SU-DHL-6 (cell line): Measurements from ENCODE around the gene TPGS1.

ENCODE experiments used
- H2AFZ ChIP-seq: fragments of 200-600 bp; sonication (generic); 2 replicates; pipeline ENCODE4 v1.6.1; 2014; ENCODE audit warnings: low read depth, mild to moderate bottlenecking, moderate library complexity, mixed read lengths, antibody characterized with exemption, low read length; ENCODE audit not compliant: severe bottlenecking
- H3F3A ChIP-seq: fragments of 200-600 bp; shearing (Covaris generic); 2 replicates; pipeline ENCODE4 v1.6.0; 2016; ENCODE audit warnings: antibody characterized with exemption, mild to moderate bottlenecking; ENCODE audit not compliant: insufficient read depth
- H3K27ac ChIP-seq: fragments of 200-600 bp; sonication (generic); 2 replicates; pipeline ENCODE4 v1.5.1; 2016; ENCODE audit warnings: low read depth, mild to moderate bottlenecking, low read length, moderate library complexity, mixed read lengths
- H3K27me3 ChIP-seq: fragments of 200-600 bp; sonication (generic), shearing (Covaris generic); 2 replicates; pipeline ENCODE4 v1.6.0; 2014; ENCODE audit warnings: mild to moderate bottlenecking, low read length
- H3K36me3 ChIP-seq: fragments of 200-600 bp; sonication (generic); 2 replicates; pipeline ENCODE4 v1.6.1; 2014; ENCODE audit warnings: mild to moderate bottlenecking, low read length, mixed read lengths
- H3K4me2 ChIP-seq: fragments of 300-600, 200-600 bp; shearing (Covaris generic), sonication (generic); 2 replicates; pipeline ENCODE4 v1.6.0; 2014; ENCODE audit warnings: low read length, low read depth, mild to moderate bottlenecking; ENCODE audit not compliant: poor library complexity, severe bottlenecking
- H3K4me3 ChIP-seq: fragments of 200-600 bp; sonication (generic); 2 replicates; pipeline ENCODE4 v1.5.1; 2014; ENCODE audit warnings: antibody characterized with exemption, low read length, mild to moderate bottlenecking, mixed read lengths; ENCODE audit not compliant: insufficient read depth, poor library complexity, severe bottlenecking
- H3K79me2 ChIP-seq: fragments of 200-600 bp; sonication (generic); 2 replicates; pipeline ENCODE4 v1.6.1; 2014; ENCODE audit warnings: mild to moderate bottlenecking, low read length, moderate library complexity; ENCODE audit not compliant: insufficient read depth
- H3K9ac ChIP-seq: fragments of 200-600 bp; sonication (generic); 2 replicates; pipeline ENCODE4 v1.7.0; 2014; ENCODE audit warnings: mild to moderate bottlenecking, low read length
- H3K9me2 ChIP-seq: fragments of 200-600 bp; sonication (generic); replicated peaks from 2 replicates; pipeline ENCODE4 v1.6.1; 2014; ENCODE audit warnings: low read length; ENCODE audit not compliant: insufficient read depth
- H3K9me3 ChIP-seq: fragments of 200-600 bp; sonication (generic); 2 replicates; pipeline ENCODE4 v1.6.1; 2014; ENCODE audit warnings: low read length, mixed read lengths; ENCODE audit not compliant: insufficient read depth
- H4K20me1 ChIP-seq: fragments of 200-600 bp; sonication (generic); 2 replicates; pipeline ENCODE4 v1.6.1; 2014; ENCODE audit warnings: low read depth, mild to moderate bottlenecking, antibody characterized with exemption, low read length, moderate library complexity, mixed read lengths
- CTCF ChIP-seq: fragments of 200-600 bp; sonication (generic); IDR thresholded peaks from one replicate; pipeline ENCODE4 v1.5.1; 2017; ENCODE audit warnings: antibody characterized with exemption, mild to moderate bottlenecking, low read length, moderate library complexity; ENCODE audit not compliant: insufficient read depth, poor library complexity, severe bottlenecking
- EZH2phosphoT487 ChIP-seq: fragments of 200-600 bp; sonication (generic), shearing (Covaris generic); conservative IDR thresholded peaks from 2 replicates; pipeline ENCODE4 v1.6.1; 2018; ENCODE audit warnings: mild to moderate bottlenecking, antibody characterized with exemption, low read length, moderate library complexity, mixed read lengths

Gene TPGS1

DNA sequence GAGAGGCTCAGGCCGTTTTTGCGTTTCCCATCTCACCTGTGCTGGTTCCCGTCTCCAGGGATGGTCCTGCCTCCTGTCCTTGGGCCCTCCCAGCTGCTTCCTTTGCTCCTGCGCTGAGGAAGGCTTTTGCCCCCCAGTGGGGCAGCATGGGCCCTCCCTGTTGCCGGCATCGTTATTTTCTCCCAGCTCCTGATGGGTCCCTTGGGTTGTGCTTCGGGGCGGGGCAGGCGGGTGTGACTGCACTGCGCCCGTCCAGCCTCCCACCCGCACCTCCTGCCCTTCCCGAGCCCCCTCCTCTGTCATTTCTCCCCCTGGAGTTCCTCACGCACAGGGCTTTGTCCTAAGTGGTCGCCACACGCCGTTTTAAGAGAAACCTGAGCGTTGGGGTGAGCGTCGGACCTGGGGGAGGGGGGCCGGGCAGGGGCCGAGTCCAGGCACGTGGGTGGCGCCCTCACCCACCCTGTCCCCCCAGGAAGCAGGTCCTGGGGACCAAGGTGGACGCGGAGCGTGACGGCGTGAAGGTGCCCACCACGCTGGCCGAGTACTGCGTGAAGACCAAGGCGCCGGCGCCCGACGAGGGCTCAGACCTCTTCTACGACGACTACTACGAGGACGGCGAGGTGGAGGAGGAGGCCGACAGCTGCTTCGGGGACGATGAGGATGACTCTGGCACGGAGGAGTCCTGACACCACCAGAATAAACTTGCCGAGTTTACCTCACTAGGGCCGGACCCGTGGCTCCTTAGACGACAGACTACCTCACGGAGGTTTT is 33.8 kb downstream of the TPGS1 start:
- H3F3A ChIP-seq, result no peaks in the 10 kb centered on the region
- H2AFZ ChIP-seq, result no peak overlapping the region
- H4K20me1 ChIP-seq, result no peaks in the 10 kb centered on the region
- H3K4me3 ChIP-seq, result no peak overlapping the region
- no peak overlapping the region for H3K27ac ChIP-seq
- H3K27me3 ChIP-seq, result no peaks in the 10 kb centered on the region
- no peaks in the 10 kb centered on the region for H3K79me2 ChIP-seq
- H3K36me3 ChIP-seq, result no peaks in the 10 kb centered on the region
- H3K9me3 ChIP-seq, result no peaks in the 10 kb centered on the region
- no peak overlapping the region for H3K9ac ChIP-seq
- TF ChIP-seq EZH2phosphoT487 (no peak), CTCF (no peak)
- H3K9me2 ChIP-seq, result no peaks in the 10 kb centered on the region
- H3K4me2 ChIP-seq, result no peak overlapping the region

DNA sequence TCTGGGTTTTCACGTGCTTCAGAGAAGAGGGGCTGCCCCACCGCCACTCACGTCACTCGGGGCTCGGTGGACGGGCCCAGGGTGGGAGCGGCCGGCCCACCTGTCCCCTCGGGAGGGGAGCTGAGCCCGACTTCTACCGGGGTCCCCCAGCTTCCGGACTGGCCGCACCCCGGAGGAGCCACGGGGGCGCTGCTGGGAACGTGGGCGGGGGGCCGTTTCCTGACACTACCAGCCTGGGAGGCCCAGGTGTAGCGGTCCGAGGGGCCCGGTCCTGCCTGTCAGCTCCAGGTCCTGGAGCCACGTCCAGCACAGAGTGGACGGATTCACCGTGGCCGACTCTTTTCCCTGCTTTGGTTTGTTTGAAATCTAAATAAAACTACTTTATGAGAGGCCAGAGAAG is 34.4 kb downstream of the TPGS1 start:
- Histone ChIP-seq H2AFZ (no peak overlapping the region), H3K79me2 (no peaks in the 10 kb centered on the region), H3K9me3 (no peaks in the 10 kb centered on the region), H3K9me2 (no peaks in the 10 kb centered on the region), H3K36me3 (no peaks in the 10 kb centered on the region), H3K27me3 (no peaks in the 10 kb centered on the region), H3F3A (no peaks in the 10 kb centered on the region), H3K9ac (no peak overlapping the region), H3K4me2 (no peak overlapping the region), H3K27ac (no peak overlapping the region), H3K4me3 (no peak overlapping the region), H4K20me1 (no peaks in the 10 kb centered on the region)
- no peak for TF ChIP-seq CTCF
- no peak for TF ChIP-seq EZH2phosphoT487

- Histone ChIP-seq H3K9me3 (no peaks in the 10 kb centered on the region), H3K4me3 (no peak overlapping the region), H3K79me2 (no peaks in the 10 kb centered on the region), H3K27ac (no peak overlapping the region), H3F3A (no peaks in the 10 kb centered on the region), H3K4me2 (no peak overlapping the region), H3K27me3 (no peaks in the 10 kb centered on the region), H3K9ac (no peak overlapping the region), H3K9me2 (no peaks in the 10 kb centered on the region), H2AFZ (no peak overlapping the region), H3K36me3 (no peaks in the 10 kb centered on the region), H4K20me1 (no peaks in the 10 kb centered on the region)
- TF ChIP-seq EZH2phosphoT487, result no peak
- no peak for TF ChIP-seq CTCF
Measured at GRCh38 chr19:542173-542866, 35.0 kb downstream of the TPGS1 start.
